Measurements from ENCODE around the gene DHRS7B. TPM values are rescaled to one million over a fixed set of nuclear protein-coding genes. Genes with fewer than 3 reads are reported as not detected.

The DHRS7B gene
- total and polyA plus RNA-seq, 2 of the 13 experiments (the other 11 are each of a cell fraction or from before 2014, with no cell fraction given) = 20.0 to 35.8 TPM

DNA sequence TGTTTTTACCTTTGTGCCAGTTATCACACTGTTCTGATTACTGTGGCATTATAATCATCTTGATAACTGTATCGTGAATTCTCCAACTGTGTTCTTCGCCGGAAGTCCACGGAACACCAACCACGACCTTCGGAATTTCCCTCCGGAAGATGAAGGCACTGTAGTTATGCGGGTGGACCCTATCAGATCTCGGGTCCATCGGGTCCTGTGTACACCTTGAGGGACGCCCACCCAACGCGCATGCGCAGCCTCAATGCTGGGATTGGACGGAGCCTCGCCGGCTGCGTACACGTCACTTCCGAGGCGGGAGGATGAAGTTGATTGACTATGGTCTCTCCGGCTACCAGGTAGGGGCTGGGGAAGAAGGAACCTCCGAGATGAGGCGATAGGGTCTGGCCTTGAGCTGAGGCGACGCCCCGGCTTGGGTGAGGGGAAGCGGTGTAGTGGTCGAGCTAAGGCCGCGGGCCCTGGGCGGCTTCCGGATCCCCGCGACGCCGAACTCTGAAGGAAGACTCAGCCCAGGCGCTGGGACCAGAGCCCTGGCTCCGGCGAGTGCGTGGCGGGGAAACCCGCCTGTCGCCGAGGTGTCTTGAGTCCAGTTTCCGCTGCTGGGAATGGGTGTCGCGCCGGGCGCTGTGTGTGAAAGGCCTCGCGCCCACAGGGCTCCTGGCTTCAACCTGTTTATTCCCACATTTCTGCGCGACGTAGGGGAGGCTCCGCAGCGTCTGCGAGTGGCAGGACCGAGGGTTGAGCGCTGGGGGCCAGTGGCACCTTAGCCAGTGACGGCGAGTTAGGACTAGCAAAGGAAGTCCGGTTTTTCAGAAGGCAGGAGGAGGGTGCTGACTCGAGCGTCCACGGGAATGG is at the start of gene DHRS7B (continued):
- TF ChIP-seq, protein P1, sequence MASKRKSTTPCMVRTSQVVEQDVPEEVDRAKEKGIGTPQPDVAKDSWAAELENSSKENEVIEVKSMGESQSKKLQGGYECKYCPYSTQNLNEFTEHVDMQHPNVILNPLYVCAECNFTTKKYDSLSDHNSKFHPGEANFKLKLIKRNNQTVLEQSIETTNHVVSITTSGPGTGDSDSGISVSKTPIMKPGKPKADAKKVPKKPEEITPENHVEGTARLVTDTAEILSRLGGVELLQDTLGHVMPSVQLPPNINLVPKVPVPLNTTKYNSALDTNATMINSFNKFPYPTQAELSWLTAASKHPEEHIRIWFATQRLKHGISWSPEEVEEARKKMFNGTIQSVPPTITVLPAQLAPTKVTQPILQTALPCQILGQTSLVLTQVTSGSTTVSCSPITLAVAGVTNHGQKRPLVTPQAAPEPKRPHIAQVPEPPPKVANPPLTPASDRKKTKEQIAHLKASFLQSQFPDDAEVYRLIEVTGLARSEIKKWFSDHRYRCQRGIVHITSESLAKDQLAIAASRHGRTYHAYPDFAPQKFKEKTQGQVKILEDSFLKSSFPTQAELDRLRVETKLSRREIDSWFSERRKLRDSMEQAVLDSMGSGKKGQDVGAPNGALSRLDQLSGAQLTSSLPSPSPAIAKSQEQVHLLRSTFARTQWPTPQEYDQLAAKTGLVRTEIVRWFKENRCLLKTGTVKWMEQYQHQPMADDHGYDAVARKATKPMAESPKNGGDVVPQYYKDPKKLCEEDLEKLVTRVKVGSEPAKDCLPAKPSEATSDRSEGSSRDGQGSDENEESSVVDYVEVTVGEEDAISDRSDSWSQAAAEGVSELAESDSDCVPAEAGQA (IDR thresholded peaks at IDR 0.05; ENCODE audit: low read depth) = peak; percentile 24; the same call in 1 of the 2 replicates
- TF ChIP-seq, protein P1 (CRISPR knock-in tag; IDR thresholded peaks at IDR 0.05; ENCODE audit: borderline replicate concordance) = no peak
- TF ChIP-seq ZNF337 (CRISPR knock-in tag; IDR thresholded peaks at IDR 0.05; ENCODE audit: borderline replicate concordance, low read depth) (peak; percentile 93; the same call in 1 of the 2 replicates), ZNF619 (CRISPR knock-in tag; IDR thresholded peaks at IDR 0.05) (peak; percentile 47; the same call in 1 of the 2 replicates), RAD21 (CRISPR knock-in tag; IDR thresholded peaks at IDR 0.05) (0 out of 2 replicates have a peak, but pooled peaks have one; percentile 22), KLF9 (CRISPR knock-in tag; IDR thresholded peaks at IDR 0.05; ENCODE audit: low read depth) (no peak), CBX2 (IDR thresholded peaks at IDR 0.05; ENCODE audit: low read depth, low read length) (no peak), CBX2 (CRISPR knock-in tag; IDR thresholded peaks at IDR 0.05; ENCODE audit: low read depth) (no peak), ZNF446 (CRISPR knock-in tag; IDR thresholded peaks at IDR 0.05) (no peak), HCFC1 (IDR thresholded peaks at IDR 0.05; ENCODE audit: low read depth, low read length) (no peak), PAWR (CRISPR knock-in tag; IDR thresholded peaks at IDR 0.05; ENCODE audit: borderline replicate concordance) (no peak), ZNF605 (CRISPR knock-in tag; IDR thresholded peaks at IDR 0.05) (peak; percentile 89), KMT2A (CRISPR knock-in tag; IDR thresholded peaks at IDR 0.05) (peak; percentile 56; the same call in 1 of the 2 replicates), ZNF878 (CRISPR knock-in tag; IDR thresholded peaks at IDR 0.05) (no peak), MEIS1 (CRISPR knock-in tag; IDR thresholded peaks at IDR 0.05; ENCODE audit: borderline replicate concordance) (0 out of 2 replicates have a peak, but pooled peaks have one; percentile 72), FOSL2 (CRISPR knock-in tag; IDR thresholded peaks at IDR 0.05) (0 out of 2 replicates have a peak, but pooled peaks have one; percentile 4), NFYB (CRISPR knock-in tag; IDR thresholded peaks at IDR 0.05) (peak; percentile 95), ZNF33A (CRISPR knock-in tag; IDR thresholded peaks at IDR 0.05; ENCODE audit: borderline replicate concordance) (no peak), ZNF501 (CRISPR knock-in tag; IDR thresholded peaks at IDR 0.05) (peak; percentile 90)
- TF ChIP-seq, protein P2, sequence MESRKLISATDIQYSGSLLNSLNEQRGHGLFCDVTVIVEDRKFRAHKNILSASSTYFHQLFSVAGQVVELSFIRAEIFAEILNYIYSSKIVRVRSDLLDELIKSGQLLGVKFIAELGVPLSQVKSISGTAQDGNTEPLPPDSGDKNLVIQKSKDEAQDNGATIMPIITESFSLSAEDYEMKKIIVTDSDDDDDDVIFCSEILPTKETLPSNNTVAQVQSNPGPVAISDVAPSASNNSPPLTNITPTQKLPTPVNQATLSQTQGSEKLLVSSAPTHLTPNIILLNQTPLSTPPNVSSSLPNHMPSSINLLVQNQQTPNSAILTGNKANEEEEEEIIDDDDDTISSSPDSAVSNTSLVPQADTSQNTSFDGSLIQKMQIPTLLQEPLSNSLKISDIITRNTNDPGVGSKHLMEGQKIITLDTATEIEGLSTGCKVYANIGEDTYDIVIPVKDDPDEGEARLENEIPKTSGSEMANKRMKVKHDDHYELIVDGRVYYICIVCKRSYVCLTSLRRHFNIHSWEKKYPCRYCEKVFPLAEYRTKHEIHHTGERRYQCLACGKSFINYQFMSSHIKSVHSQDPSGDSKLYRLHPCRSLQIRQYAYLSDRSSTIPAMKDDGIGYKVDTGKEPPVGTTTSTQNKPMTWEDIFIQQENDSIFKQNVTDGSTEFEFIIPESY (CRISPR knock-in tag; IDR thresholded peaks at IDR 0.05) = 0 out of 2 replicates have a peak, but pooled peaks have one; percentile 13
- TF ChIP-seq, protein P3, sequence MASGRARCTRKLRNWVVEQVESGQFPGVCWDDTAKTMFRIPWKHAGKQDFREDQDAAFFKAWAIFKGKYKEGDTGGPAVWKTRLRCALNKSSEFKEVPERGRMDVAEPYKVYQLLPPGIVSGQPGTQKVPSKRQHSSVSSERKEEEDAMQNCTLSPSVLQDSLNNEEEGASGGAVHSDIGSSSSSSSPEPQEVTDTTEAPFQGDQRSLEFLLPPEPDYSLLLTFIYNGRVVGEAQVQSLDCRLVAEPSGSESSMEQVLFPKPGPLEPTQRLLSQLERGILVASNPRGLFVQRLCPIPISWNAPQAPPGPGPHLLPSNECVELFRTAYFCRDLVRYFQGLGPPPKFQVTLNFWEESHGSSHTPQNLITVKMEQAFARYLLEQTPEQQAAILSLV (CRISPR knock-in tag; IDR thresholded peaks at IDR 0.05; ENCODE audit: borderline replicate concordance) = peak; percentile 49; the same call in 1 of the 2 replicates
